Natural killer cell (primary cell): ENCODE results near the gene POLR2I. TPM values are rescaled to one million over a fixed set of nuclear protein-coding genes. Genes with fewer than 3 reads are reported as not detected.

Source experiments
- ATAC-seq, 3 donors: fragments of 150-1000 bp in 2 of 3; fragments of 200-7000 bp in 1 of 3; cut with Tn5 transposase; 1 replicate in 1 of 3; 2 replicates in 2 of 3; pipeline ENCODE4 v1.10.0; 2021; ENCODE audit warnings: mild to moderate bottlenecking in 2 of 3, moderate library complexity in 2 of 3
- DNase-seq, 2 donors: peaks; one replicate each; pipeline versions ENCODE4 v3.0.0 to v3.0.0-alpha.2; 2013 to 2021; ENCODE audit warnings: mixed read lengths in 1 of 2
- H3K27ac ChIP-seq: one replicate; pipeline ENCODE4 v1.5.1; 2013; ENCODE audit warnings: mild to moderate bottlenecking, low read length
- H3K27me3 ChIP-seq: one replicate; pipeline ENCODE4 v1.6.1; 2013; ENCODE audit warnings: low read length; ENCODE audit not compliant: control insufficient read depth, insufficient read depth
- H3K36me3 ChIP-seq: one replicate; pipeline ENCODE4 v1.6.1; 2013; ENCODE audit warnings: low read length; ENCODE audit not compliant: control insufficient read depth, insufficient read depth
- H3K4me1 ChIP-seq: one replicate; pipeline ENCODE4 v1.6.1; 2013; ENCODE audit warnings: low read length; ENCODE audit not compliant: control insufficient read depth, insufficient read depth
- H3K4me3 ChIP-seq: one replicate; pipeline ENCODE4 v1.5.1; 2013; ENCODE audit warnings: low read length
- H3K9me3 ChIP-seq: one replicate; pipeline ENCODE4 v1.6.1; 2013; ENCODE audit warnings: low read length; ENCODE audit not compliant: control insufficient read depth, insufficient read depth
- H3K27ac Mint-ChIP-seq, 2 donors: one replicate each; pipeline ENCODE4 v1.8.0; 2022; ENCODE audit warnings: mild to moderate bottlenecking in 2 of 2, mixed read lengths in 2 of 2, moderate library complexity in 1 of 2
- H3K27me3 Mint-ChIP-seq, 2 donors: one replicate each; pipeline ENCODE4 v1.8.0; 2022; ENCODE audit warnings: low read depth in 2 of 2, mixed read lengths in 2 of 2
- H3K36me3 Mint-ChIP-seq: one replicate; pipeline ENCODE4 v1.8.0; 2022; ENCODE audit warnings: mixed read lengths
- H3K4me1 Mint-ChIP-seq, 2 donors: one replicate each; pipeline ENCODE4 v1.8.0; 2022; ENCODE audit warnings: mixed read lengths in 2 of 2
- H3K4me3 Mint-ChIP-seq: one replicate; pipeline ENCODE4 v1.8.0; 2022; ENCODE audit warnings: mild to moderate bottlenecking, moderate library complexity, mixed read lengths
- H3K9me3 Mint-ChIP-seq, 2 donors: one replicate each; pipeline ENCODE4 v1.8.0; 2022; ENCODE audit warnings: mixed read lengths in 2 of 2
- WGBS: methylation state at CpG from one replicate; pipeline ENCODE4 v1.1.7; 2013; ENCODE audit warnings: missing lambda C conversion rate; ENCODE audit not compliant: insufficient coverage; 5-methylcytosine and 5-hydroxymethylcytosine counted together
- intact Hi-C: fragments of 100-400 bp; cut with micrococcal nuclease; formaldehyde crosslinking; loops from one replicate; pipeline ENCODE4 v1.14.2; 2022
- total RNA-seq, 4 donors: library from RNA; stranded (reverse); fragments of 120-200 nt in 1 of 4; gene quantifications; one replicate each; pipeline versions ENCODE4 v1.2.3 to v1.2.4, GENCODE V29; 2013 to 2022
- TF ChIP-seq, protein P1 (sequence below): fragments of 200-600 bp; IDR thresholded peaks from one replicate; pipeline ENCODE4 v1.8.0; 2022; ENCODE audit warnings: antibody characterized with exemption

Gene POLR2I
- total RNA-seq, 3 donors from 2014 or later (not counting 1 experiment from before 2014, with no cell fraction given) = 26.6 to 33.4 (median 31.8) TPM

- peaks cover 17 to 34% of the 10 kb centered on the region in 2 donors for H3K4me1 Mint-ChIP-seq
- TF ChIP-seq, protein P1, sequence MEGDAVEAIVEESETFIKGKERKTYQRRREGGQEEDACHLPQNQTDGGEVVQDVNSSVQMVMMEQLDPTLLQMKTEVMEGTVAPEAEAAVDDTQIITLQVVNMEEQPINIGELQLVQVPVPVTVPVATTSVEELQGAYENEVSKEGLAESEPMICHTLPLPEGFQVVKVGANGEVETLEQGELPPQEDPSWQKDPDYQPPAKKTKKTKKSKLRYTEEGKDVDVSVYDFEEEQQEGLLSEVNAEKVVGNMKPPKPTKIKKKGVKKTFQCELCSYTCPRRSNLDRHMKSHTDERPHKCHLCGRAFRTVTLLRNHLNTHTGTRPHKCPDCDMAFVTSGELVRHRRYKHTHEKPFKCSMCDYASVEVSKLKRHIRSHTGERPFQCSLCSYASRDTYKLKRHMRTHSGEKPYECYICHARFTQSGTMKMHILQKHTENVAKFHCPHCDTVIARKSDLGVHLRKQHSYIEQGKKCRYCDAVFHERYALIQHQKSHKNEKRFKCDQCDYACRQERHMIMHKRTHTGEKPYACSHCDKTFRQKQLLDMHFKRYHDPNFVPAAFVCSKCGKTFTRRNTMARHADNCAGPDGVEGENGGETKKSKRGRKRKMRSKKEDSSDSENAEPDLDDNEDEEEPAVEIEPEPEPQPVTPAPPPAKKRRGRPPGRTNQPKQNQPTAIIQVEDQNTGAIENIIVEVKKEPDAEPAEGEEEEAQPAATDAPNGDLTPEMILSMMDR = no peak
- no peak for DNase-seq
- peaks cover 13% of the 10 kb centered on the region for H3K4me1 ChIP-seq
- no peaks in the 10 kb centered on the region for H3K27me3 ChIP-seq
- H3K4me3 Mint-ChIP-seq = no peak overlapping the region
- WGBS = 97% methylated on average over 5 of the region's 6 CpGs
- peaks cover 6% of the 10 kb centered on the region for H3K36me3 Mint-ChIP-seq
- no peaks in the 10 kb centered on the region for H3K9me3 Mint-ChIP-seq
- H3K27me3 Mint-ChIP-seq = no peaks in the 10 kb centered on the region
- no peak overlapping the region for H3K4me3 ChIP-seq
- ATAC-seq = no peak
- H3K27ac Mint-ChIP-seq = no peak overlapping the region
- intact Hi-C loops = no loop called here
- peaks cover 60% of the 10 kb centered on the region for H3K36me3 ChIP-seq
- H3K9me3 ChIP-seq = no peaks in the 10 kb centered on the region
- H3K27ac ChIP-seq = no peak overlapping the region
Observed at GRCh38 chr19:36144624-36145023, 29.9 kb upstream of the POLR2I start.

DNA sequence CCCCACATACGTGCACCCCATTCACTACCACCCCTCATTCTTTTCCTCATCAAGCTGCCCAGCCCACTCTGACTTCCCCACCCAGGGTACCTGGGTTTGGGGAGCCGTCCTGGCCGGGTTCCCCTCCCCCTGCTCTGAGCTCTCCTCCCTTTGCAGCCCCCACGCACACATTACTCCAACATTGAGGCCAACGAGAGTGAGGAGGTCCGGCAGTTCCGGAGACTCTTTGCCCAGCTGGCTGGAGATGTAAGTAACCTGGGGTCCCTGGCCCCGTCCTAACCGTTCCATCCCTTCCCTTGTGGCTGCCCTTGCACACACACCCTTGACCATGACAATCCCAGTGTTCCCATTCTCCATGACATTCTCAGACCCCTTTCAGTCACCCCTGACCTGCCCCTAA, 27.8 kb upstream of the POLR2I start:
- H3K9me3 Mint-ChIP-seq = no peaks in the 10 kb centered on the region
- intact Hi-C loops = no loop called here
- H3K36me3 Mint-ChIP-seq = peaks cover 6% of the 10 kb centered on the region
- no peak for DNase-seq
- peak overlapping the region; percentile 31 for H3K4me3 Mint-ChIP-seq
- TF ChIP-seq, protein P1 = no peak
- Histone ChIP-seq H3K27ac (no peak overlapping the region), H3K4me3 (no peak overlapping the region), H3K4me1 (peaks cover 19% of the 10 kb centered on the region), H3K27me3 (no peaks in the 10 kb centered on the region), H3K36me3 (peaks cover 44% of the 10 kb centered on the region), H3K9me3 (no peaks in the 10 kb centered on the region)
- no peak for ATAC-seq
- peak overlapping the region; percentile 14 to 88 for H3K27ac Mint-ChIP-seq
- 93% methylated on average over 9 of the region's 9 CpGs for WGBS
- H3K4me1 Mint-ChIP-seq = peaks cover 17 to 28% of the 10 kb centered on the region in 2 donors
- no peaks in the 10 kb centered on the region for H3K27me3 Mint-ChIP-seq

DNA sequence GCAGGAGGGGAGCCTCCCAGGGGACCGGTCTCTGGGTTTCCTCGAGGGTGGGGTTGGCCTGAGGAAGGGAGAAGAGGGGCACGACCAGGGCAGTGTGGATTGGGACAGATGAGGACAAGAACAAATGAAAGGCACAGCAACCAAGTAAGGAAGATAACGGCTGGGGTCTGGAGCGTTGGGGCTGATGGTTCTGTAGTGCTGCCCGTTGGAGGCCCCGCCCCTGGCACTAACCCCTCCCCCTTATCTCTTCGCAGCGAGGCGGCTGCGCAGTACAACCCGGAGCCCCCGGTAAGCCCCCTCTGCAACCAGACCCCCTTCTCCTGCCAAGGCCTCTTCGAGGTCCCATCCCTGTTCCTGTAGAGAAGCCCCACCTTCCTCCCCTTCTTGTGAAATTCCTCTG, 27.4 kb upstream of the POLR2I start:
- Histone ChIP-seq H3K4me3 (no peak overlapping the region), H3K9me3 (no peaks in the 10 kb centered on the region), H3K36me3 (peaks cover 41% of the 10 kb centered on the region), H3K27ac (no peak overlapping the region), H3K27me3 (no peaks in the 10 kb centered on the region), H3K4me1 (peaks cover 19% of the 10 kb centered on the region)
- no peaks in the 10 kb centered on the region for H3K27me3 Mint-ChIP-seq
- TF ChIP-seq, protein P1 = no peak
- H3K4me1 Mint-ChIP-seq = peaks cover 17 to 28% of the 10 kb centered on the region in 2 donors
- ATAC-seq (no peak), DNase-seq (no peak)
- intact Hi-C loops = no loop called here
- 96% methylated on average over 14 of the region's 14 CpGs for WGBS
- H3K36me3 Mint-ChIP-seq = peaks cover 6% of the 10 kb centered on the region
- no peaks in the 10 kb centered on the region for H3K9me3 Mint-ChIP-seq
- H3K27ac Mint-ChIP-seq = peak overlapping the region; percentile 88 to 90
- peak overlapping the region; percentile 96 for H3K4me3 Mint-ChIP-seq
